ENCODE data around the gene GNPTAB.

GNPTAB gene

DNA sequence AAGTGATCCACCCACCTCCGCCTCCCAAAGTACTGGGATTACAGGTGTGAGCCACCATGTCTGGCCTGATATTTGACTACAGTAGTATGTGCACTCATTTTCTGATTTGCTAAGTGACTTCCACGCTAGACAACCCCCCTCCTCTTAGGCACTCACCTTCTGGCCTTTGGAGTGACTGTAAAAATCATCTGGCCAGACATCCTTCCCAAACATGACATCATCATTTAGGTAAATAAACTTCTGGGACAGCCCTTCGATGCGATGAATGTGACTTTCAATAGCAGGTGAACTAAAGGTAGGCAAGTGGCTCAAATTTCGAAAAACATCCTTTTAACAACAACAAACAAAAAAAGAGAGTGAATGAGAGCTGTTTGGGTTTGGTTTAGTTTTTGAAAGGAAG, 60.9 kb downstream of the GNPTAB start:
- H3K9ac ChIP-seq: no peak overlapping the region
- no peaks in the 10 kb centered on the region for H3K27me3 ChIP-seq (ENCODE audit: insufficient read depth, low read depth)
- H3K4me2 ChIP-seq: no peak overlapping the region
- H3K4me1 ChIP-seq (ENCODE audit: low read depth, poor library complexity, severe bottlenecking): peaks cover 49% of the 10 kb centered on the region
- H3K4me3 ChIP-seq (IDR thresholded peaks at IDR 0.05; ENCODE audit: insufficient read depth, low read depth, low read length): no peak overlapping the region
- TF ChIP-seq, protein P1, sequence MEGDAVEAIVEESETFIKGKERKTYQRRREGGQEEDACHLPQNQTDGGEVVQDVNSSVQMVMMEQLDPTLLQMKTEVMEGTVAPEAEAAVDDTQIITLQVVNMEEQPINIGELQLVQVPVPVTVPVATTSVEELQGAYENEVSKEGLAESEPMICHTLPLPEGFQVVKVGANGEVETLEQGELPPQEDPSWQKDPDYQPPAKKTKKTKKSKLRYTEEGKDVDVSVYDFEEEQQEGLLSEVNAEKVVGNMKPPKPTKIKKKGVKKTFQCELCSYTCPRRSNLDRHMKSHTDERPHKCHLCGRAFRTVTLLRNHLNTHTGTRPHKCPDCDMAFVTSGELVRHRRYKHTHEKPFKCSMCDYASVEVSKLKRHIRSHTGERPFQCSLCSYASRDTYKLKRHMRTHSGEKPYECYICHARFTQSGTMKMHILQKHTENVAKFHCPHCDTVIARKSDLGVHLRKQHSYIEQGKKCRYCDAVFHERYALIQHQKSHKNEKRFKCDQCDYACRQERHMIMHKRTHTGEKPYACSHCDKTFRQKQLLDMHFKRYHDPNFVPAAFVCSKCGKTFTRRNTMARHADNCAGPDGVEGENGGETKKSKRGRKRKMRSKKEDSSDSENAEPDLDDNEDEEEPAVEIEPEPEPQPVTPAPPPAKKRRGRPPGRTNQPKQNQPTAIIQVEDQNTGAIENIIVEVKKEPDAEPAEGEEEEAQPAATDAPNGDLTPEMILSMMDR (conservative IDR thresholded peaks at IDR 0.05; ENCODE audit: low read depth, low read length): no peak
- H4K20me1 ChIP-seq (ENCODE audit: insufficient read depth): no peaks in the 10 kb centered on the region
- H3K27ac ChIP-seq: no peak overlapping the region
- H3K36me3 ChIP-seq (ENCODE audit: insufficient read depth): no peaks in the 10 kb centered on the region
- H2AFZ ChIP-seq (ENCODE audit: low read depth): no peak overlapping the region
- H3K79me2 ChIP-seq (ENCODE audit: insufficient read depth, low read depth): no peaks in the 10 kb centered on the region

DNA sequence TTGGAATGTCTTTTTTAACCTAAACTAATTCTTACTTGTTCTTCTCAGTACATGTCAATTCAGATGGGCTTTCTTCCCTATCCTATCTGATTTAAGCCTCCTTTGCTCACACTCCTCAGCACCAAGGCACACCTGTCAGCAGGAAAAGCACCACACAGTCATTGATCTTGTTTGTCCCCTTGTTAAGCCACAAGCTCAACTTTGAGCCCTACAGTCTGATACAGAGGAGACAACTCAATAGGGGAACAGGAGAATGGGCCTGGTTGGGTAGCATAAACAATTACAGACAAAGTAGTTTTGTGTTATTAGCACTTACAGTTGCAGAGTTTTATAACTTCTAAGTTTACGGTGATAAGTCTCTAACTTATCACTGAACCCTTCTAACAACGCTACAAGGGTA, 62.0 kb downstream of the GNPTAB start:
- Histone ChIP-seq H3K79me2 (ENCODE audit: insufficient read depth, low read depth) (no peaks in the 10 kb centered on the region), H3K36me3 (ENCODE audit: insufficient read depth) (no peaks in the 10 kb centered on the region), H3K4me1 (ENCODE audit: low read depth, poor library complexity, severe bottlenecking) (peaks cover 38% of the 10 kb centered on the region), H3K9ac (no peak overlapping the region), H3K4me3 (IDR thresholded peaks at IDR 0.05; ENCODE audit: insufficient read depth, low read depth, low read length) (no peak overlapping the region), H3K27ac (no peak overlapping the region), H3K27me3 (ENCODE audit: insufficient read depth, low read depth) (no peaks in the 10 kb centered on the region), H2AFZ (ENCODE audit: low read depth) (no peak overlapping the region), H4K20me1 (ENCODE audit: insufficient read depth) (no peaks in the 10 kb centered on the region), H3K4me2 (no peak overlapping the region)
- TF ChIP-seq, protein P1 (conservative IDR thresholded peaks at IDR 0.05; ENCODE audit: low read depth, low read length): no peak

DNA sequence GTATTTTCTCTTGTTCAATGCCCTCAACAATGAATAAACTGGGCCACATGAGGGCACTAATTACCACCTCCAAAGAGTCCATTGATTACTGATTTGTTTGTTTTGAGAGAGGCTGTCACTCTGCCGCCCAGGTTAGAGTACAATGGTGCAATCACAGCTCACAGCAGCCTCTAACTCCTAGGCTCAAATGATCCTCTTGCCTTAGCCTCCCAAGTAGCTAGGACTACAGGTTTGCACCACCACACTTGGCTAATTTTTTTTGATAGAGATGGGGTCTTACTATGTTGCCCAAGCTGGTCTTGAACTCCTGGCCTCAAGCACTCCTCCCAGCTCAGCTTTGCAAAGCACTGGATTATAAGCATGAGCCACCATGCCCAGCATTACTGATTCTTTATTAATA, 63.2 kb downstream of the GNPTAB start:
- no peaks in the 10 kb centered on the region for H4K20me1 ChIP-seq (ENCODE audit: insufficient read depth)
- no peak overlapping the region for H3K9ac ChIP-seq
- no peaks in the 10 kb centered on the region for H3K27me3 ChIP-seq (ENCODE audit: insufficient read depth, low read depth)
- H3K36me3 ChIP-seq (ENCODE audit: insufficient read depth): no peaks in the 10 kb centered on the region
- H3K4me3 ChIP-seq (IDR thresholded peaks at IDR 0.05; ENCODE audit: insufficient read depth, low read depth, low read length): no peak overlapping the region
- no peak overlapping the region for H3K4me2 ChIP-seq
- H2AFZ ChIP-seq (ENCODE audit: low read depth): no peak overlapping the region
- TF ChIP-seq, protein P1 (conservative IDR thresholded peaks at IDR 0.05; ENCODE audit: low read depth, low read length): no peak
- no peaks in the 10 kb centered on the region for H3K79me2 ChIP-seq (ENCODE audit: insufficient read depth, low read depth)
- H3K4me1 ChIP-seq (ENCODE audit: low read depth, poor library complexity, severe bottlenecking): peaks cover 26% of the 10 kb centered on the region
- no peak overlapping the region for H3K27ac ChIP-seq

DNA sequence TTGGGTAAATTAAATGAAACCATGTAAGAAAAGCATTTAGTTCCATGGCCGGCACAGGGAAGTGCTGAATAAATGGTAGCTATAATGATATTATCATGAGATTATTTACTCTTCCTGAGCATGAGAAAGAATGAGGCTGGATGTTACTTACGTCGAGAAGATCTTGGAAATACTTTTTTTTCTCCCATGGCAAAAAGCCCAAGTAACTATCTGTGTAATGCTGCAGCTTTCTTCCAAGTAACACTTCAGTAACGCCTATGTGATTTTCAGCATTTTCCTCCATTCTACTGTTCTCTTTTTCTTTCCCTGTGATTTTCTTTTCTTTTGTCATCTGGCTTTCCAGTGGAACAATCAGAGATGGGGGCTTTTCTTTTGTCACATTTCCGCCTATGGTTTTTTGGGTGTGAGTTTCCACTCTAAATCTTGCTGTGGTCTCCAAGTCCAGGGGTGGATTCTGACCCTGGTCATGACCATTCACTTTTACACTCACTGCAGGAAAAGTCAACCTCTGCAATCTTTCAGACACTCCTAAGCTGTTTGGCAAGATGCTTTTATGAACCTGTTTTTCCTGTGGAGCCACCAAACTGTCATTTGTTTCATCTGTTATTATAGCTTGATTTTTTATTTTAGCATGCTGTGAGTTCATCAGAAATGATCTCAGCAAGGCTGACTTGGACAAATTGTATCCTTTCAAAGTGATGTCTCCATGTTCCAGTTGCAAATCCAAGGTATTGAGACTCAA, 66.5 kb downstream of the GNPTAB start:
- Histone ChIP-seq H3K27me3 (ENCODE audit: insufficient read depth, low read depth) (no peaks in the 10 kb centered on the region), H3K4me1 (ENCODE audit: low read depth, poor library complexity, severe bottlenecking) (peaks cover 9% of the 10 kb centered on the region), H2AFZ (ENCODE audit: low read depth) (no peak overlapping the region), H3K4me3 (IDR thresholded peaks at IDR 0.05; ENCODE audit: insufficient read depth, low read depth, low read length) (no peak overlapping the region), H3K4me2 (no peak overlapping the region), H4K20me1 (ENCODE audit: insufficient read depth) (no peaks in the 10 kb centered on the region), H3K9ac (no peak overlapping the region), H3K36me3 (ENCODE audit: insufficient read depth) (no peaks in the 10 kb centered on the region), H3K79me2 (ENCODE audit: insufficient read depth, low read depth) (no peaks in the 10 kb centered on the region), H3K27ac (no peak overlapping the region)
- TF ChIP-seq, protein P1 (conservative IDR thresholded peaks at IDR 0.05; ENCODE audit: low read depth, low read length): no peak

All from KMS-11 (cell line).